ENCODE measurements around the gene RPAP3.

RPAP3 gene

GRCh38 chr12:47634127-47634526 is 71.7 kb downstream of the RPAP3 start:
- Histone ChIP-seq H2AFZ (ENCODE audit: low read depth, low read length, severe bottlenecking) (no peak overlapping the region), H4K20me1 (ENCODE audit: low read depth, low read length) (no peaks in the 10 kb centered on the region), H3K27ac (ENCODE audit: low read depth, low read length) (no peak overlapping the region), H3K79me2 (ENCODE audit: insufficient read depth, low read length) (no peaks in the 10 kb centered on the region), H3K4me3 (ENCODE audit: insufficient read depth, low read length, poor library complexity, severe bottlenecking) (no peak overlapping the region), H3K9ac (ENCODE audit: low read length) (no peak overlapping the region), H3F3A (ENCODE audit: insufficient read depth) (peaks cover 17% of the 10 kb centered on the region; the same call in 1 of the 2 replicates), H3K4me2 (ENCODE audit: low read depth, low read length, poor library complexity, severe bottlenecking) (no peak overlapping the region), H3K36me3 (ENCODE audit: low read length) (no peaks in the 10 kb centered on the region), H3K27me3 (ENCODE audit: low read length) (no peaks in the 10 kb centered on the region), H3K9me3 (ENCODE audit: insufficient read depth, low read length) (no peaks in the 10 kb centered on the region), H3K9me2 (replicated peaks; ENCODE audit: insufficient read depth, low read length) (no peaks in the 10 kb centered on the region)
- TF ChIP-seq, protein P1, sequence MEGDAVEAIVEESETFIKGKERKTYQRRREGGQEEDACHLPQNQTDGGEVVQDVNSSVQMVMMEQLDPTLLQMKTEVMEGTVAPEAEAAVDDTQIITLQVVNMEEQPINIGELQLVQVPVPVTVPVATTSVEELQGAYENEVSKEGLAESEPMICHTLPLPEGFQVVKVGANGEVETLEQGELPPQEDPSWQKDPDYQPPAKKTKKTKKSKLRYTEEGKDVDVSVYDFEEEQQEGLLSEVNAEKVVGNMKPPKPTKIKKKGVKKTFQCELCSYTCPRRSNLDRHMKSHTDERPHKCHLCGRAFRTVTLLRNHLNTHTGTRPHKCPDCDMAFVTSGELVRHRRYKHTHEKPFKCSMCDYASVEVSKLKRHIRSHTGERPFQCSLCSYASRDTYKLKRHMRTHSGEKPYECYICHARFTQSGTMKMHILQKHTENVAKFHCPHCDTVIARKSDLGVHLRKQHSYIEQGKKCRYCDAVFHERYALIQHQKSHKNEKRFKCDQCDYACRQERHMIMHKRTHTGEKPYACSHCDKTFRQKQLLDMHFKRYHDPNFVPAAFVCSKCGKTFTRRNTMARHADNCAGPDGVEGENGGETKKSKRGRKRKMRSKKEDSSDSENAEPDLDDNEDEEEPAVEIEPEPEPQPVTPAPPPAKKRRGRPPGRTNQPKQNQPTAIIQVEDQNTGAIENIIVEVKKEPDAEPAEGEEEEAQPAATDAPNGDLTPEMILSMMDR (IDR thresholded peaks at IDR 0.05; ENCODE audit: insufficient read depth, low read length, poor library complexity, severe bottlenecking), result no peak
- TF ChIP-seq EZH2phosphoT487 (conservative IDR thresholded peaks at IDR 0.05; ENCODE audit: low read length), result no peak

DNA sequence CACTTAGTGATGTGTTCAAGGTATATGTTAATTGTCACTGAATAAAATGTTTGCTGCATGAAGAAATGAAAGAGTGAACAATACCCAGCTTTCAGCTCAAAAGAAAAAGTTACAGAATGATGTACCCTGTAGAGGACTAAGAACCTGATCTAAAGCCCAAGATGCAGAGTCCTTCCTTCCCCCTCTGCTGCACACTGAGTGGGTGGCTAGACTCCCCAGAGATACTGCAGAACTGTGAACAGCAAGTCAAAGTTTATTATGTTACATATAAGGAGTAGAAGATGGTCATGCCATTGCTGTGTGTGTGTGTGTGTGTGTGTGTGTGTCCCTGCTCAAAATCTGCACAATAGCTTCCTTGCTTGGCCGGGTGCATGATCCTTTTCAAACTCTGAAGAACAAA is 83.9 kb downstream of the RPAP3 start:
- no peak overlapping the region for H2AFZ ChIP-seq (ENCODE audit: low read depth, low read length, severe bottlenecking)
- H3K9me2 ChIP-seq (replicated peaks; ENCODE audit: insufficient read depth, low read length), result no peaks in the 10 kb centered on the region
- no peaks in the 10 kb centered on the region for H3K27me3 ChIP-seq (ENCODE audit: low read length)
- H3K36me3 ChIP-seq (ENCODE audit: low read length), result no peaks in the 10 kb centered on the region
- no peak overlapping the region for H3K27ac ChIP-seq (ENCODE audit: low read depth, low read length)
- H3K4me3 ChIP-seq (ENCODE audit: insufficient read depth, low read length, poor library complexity, severe bottlenecking), result no peak overlapping the region
- no peaks in the 10 kb centered on the region for H3F3A ChIP-seq (ENCODE audit: insufficient read depth)
- no peak overlapping the region for H3K9ac ChIP-seq (ENCODE audit: low read length)
- H4K20me1 ChIP-seq (ENCODE audit: low read depth, low read length), result no peaks in the 10 kb centered on the region
- H3K9me3 ChIP-seq (ENCODE audit: insufficient read depth, low read length), result no peaks in the 10 kb centered on the region
- no peak overlapping the region for H3K4me2 ChIP-seq (ENCODE audit: low read depth, low read length, poor library complexity, severe bottlenecking)
- H3K79me2 ChIP-seq (ENCODE audit: insufficient read depth, low read length), result no peaks in the 10 kb centered on the region
- TF ChIP-seq, protein P1 (IDR thresholded peaks at IDR 0.05; ENCODE audit: insufficient read depth, low read length, poor library complexity, severe bottlenecking), result no peak
- TF ChIP-seq EZH2phosphoT487 (conservative IDR thresholded peaks at IDR 0.05; ENCODE audit: low read length), result no peak

DNA sequence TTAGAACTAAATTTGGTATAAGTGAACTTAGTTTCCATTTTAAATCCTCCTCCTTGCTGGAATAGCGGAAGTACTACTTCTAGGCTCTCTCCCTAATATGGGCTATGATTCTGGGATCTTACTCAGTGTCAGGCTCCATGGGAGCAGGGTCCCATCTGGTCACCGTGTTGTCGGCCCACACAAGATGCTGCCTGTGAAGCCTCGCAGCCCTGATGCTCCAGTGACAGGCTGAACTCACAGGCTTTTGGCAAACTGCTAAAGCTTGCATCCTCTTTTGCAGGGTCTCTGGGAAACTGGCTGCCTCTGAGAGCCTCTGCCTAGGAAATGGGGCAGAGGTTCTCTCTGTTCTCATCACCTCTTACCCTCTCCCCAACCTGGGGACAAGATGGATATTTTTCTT is 88.4 kb downstream of the RPAP3 start:
- peaks cover 16% of the 10 kb centered on the region; the same call in 1 of the 2 replicates for H3K9me3 ChIP-seq (ENCODE audit: insufficient read depth, low read length)
- peaks cover 7% of the 10 kb centered on the region; the same call in 1 of the 2 replicates for H3K36me3 ChIP-seq (ENCODE audit: low read length)
- H3K4me2 ChIP-seq (ENCODE audit: low read depth, low read length, poor library complexity, severe bottlenecking), result no peak overlapping the region
- no peak for TF ChIP-seq EZH2phosphoT487 (conservative IDR thresholded peaks at IDR 0.05; ENCODE audit: low read length)
- TF ChIP-seq, protein P1 (IDR thresholded peaks at IDR 0.05; ENCODE audit: insufficient read depth, low read length, poor library complexity, severe bottlenecking), result no peak
- H3K9ac ChIP-seq (ENCODE audit: low read length), result no peak overlapping the region
- H3K4me3 ChIP-seq (ENCODE audit: insufficient read depth, low read length, poor library complexity, severe bottlenecking), result no peak overlapping the region
- no peaks in the 10 kb centered on the region for H3K9me2 ChIP-seq (replicated peaks; ENCODE audit: insufficient read depth, low read length)
- H2AFZ ChIP-seq (ENCODE audit: low read depth, low read length, severe bottlenecking), result no peak overlapping the region
- no peaks in the 10 kb centered on the region for H3F3A ChIP-seq (ENCODE audit: insufficient read depth)
- H4K20me1 ChIP-seq (ENCODE audit: low read depth, low read length), result no peaks in the 10 kb centered on the region
- H3K27me3 ChIP-seq (ENCODE audit: low read length), result no peaks in the 10 kb centered on the region
- H3K79me2 ChIP-seq (ENCODE audit: insufficient read depth, low read length), result no peaks in the 10 kb centered on the region
- H3K27ac ChIP-seq (ENCODE audit: low read depth, low read length), result no peak overlapping the region
